ENCODE data around the gene ZNF600. TPM values are rescaled to one million over a fixed set of nuclear protein-coding genes. Genes with fewer than 3 reads are reported as not detected.

Gene ZNF600
- total and polyA plus RNA-seq, 2 experiments from 2014 or later = 12.5 to 14.6 TPM

Other genes starting within 250 kb of the ZNF600 start
- 15.2 TPM in 2 replicates for gene ZNF701, start 216.5 kb downstream of the ZNF600 start, total RNA-seq
- gene ZNF701, start 216.5 kb downstream of the ZNF600 start, polyA plus RNA-seq = 5.3 and 9.3 TPM in 2 replicates
- 48.6 and 55.8 TPM in 2 replicates for gene ZNF83, start 148.4 kb downstream of the ZNF600 start, total RNA-seq
- 32.6 and 42.9 TPM in 2 replicates for gene ZNF83, start 148.4 kb downstream of the ZNF600 start, polyA plus RNA-seq
- gene ZNF611, start 51.7 kb downstream of the ZNF600 start, total RNA-seq = 11.9 and 21.3 TPM in 2 replicates
- gene ZNF611, start 51.7 kb downstream of the ZNF600 start, polyA plus RNA-seq = 10.8 and 15.4 TPM in 2 replicates
- 19.3 and 22.4 TPM in 2 replicates for gene ZNF28, start 34.8 kb upstream of the ZNF600 start, total RNA-seq
- gene ZNF28, start 34.8 kb upstream of the ZNF600 start, polyA plus RNA-seq = 13.3 and 17.4 TPM in 2 replicates
- gene ZNF468, start 70.8 kb upstream of the ZNF600 start, total RNA-seq = 37.2 and 43.6 TPM in 2 replicates
- gene ZNF468, start 70.8 kb upstream of the ZNF600 start, polyA plus RNA-seq = 14.0 and 19.9 TPM in 2 replicates
- 18.3 and 35.0 TPM in 2 replicates for gene ZNF320, start 110.8 kb upstream of the ZNF600 start, total RNA-seq
- 5.6 and 15.2 TPM in 2 replicates for gene ZNF320, start 110.8 kb upstream of the ZNF600 start, polyA plus RNA-seq
- gene ZNF888, start 136.6 kb upstream of the ZNF600 start, total RNA-seq = 5.5 and 9.3 TPM in 2 replicates
- 1.2 and 4.8 TPM in 2 replicates for gene ZNF888, start 136.6 kb upstream of the ZNF600 start, polyA plus RNA-seq
- 10.7 and 18.5 TPM in 2 replicates for gene ZNF816, start 176.1 kb upstream of the ZNF600 start, total RNA-seq
- 5.1 and 6.3 TPM in 2 replicates for gene ZNF816, start 176.1 kb upstream of the ZNF600 start, polyA plus RNA-seq
- 0.36 TPM in 1 of 2 replicates, not detected in the other for gene ERVV-1, start 227.1 kb upstream of the ZNF600 start, total RNA-seq
- 0.19 and 0.62 TPM in 2 replicates for gene ERVV-1, start 227.1 kb upstream of the ZNF600 start, polyA plus RNA-seq